Calu3 (cell line): Measurements from ENCODE around the gene PDGFA. TPM values are rescaled to one million over a fixed set of nuclear protein-coding genes. Genes with fewer than 3 reads are reported as not detected.

Source experiments
- BruUV-seq: library from RNA; stranded (reverse); fragments of 400-500 nt; replicated peaks from 2 replicates; lab custom pipeline; 2021; lab: Mats Ljungman, UMichigan
- CTCF ChIA-PET: fragments of 300-600 bp; sonication (Branson Sonifier 250); formaldehyde crosslinking; loops from one replicate; lab custom pipeline; 2022; ENCODE audit warnings: antibody characterized with exemption; lab: Charles Lee
- DNase-seq: peaks from one replicate; pipeline ENCODE4 v3.0.0; 2022
- H3K27ac Mint-ChIP-seq: one replicate; pipeline ENCODE4 v1.8.0; 2022; ENCODE audit warnings: mixed read lengths; ENCODE audit not compliant: unreplicated experiment
- H3K27me3 Mint-ChIP-seq: one replicate; pipeline ENCODE4 v1.8.0; 2022; ENCODE audit warnings: mixed read lengths; ENCODE audit not compliant: unreplicated experiment
- H3K36me3 Mint-ChIP-seq: one replicate; pipeline ENCODE4 v1.8.0; 2022; ENCODE audit warnings: mild to moderate bottlenecking, moderate library complexity, mixed read lengths; ENCODE audit not compliant: insufficient read depth, unreplicated experiment
- H3K4me1 Mint-ChIP-seq: one replicate; pipeline ENCODE4 v1.8.0; 2022; ENCODE audit warnings: mild to moderate bottlenecking, low read depth, mixed read lengths; ENCODE audit not compliant: unreplicated experiment
- H3K4me3 Mint-ChIP-seq: one replicate; pipeline ENCODE4 v1.8.0; 2022; ENCODE audit warnings: mild to moderate bottlenecking, low read depth, moderate library complexity, mixed read lengths; ENCODE audit not compliant: unreplicated experiment
- H3K9me3 Mint-ChIP-seq: one replicate; pipeline ENCODE4 v1.8.0; 2022; ENCODE audit warnings: low read depth, mixed read lengths; ENCODE audit not compliant: unreplicated experiment
- CTCF ChIP-seq: fragments of 200-600 bp; IDR thresholded peaks from one replicate; pipeline ENCODE4 v1.8.0; 2022; ENCODE audit warnings: antibody characterized with exemption; ENCODE audit not compliant: unreplicated experiment
- intact Hi-C: fragments of 100-400 bp; cut with micrococcal nuclease; formaldehyde crosslinking; loops from one replicate; pipeline ENCODE4 v1.10.0; 2022; ENCODE audit not compliant: unreplicated experiment
- total RNA-seq: library from RNA; stranded (reverse); gene quantifications from 2 replicates; pipeline ENCODE4 v1.2.3, GENCODE V29; 2022

Gene PDGFA
- total RNA-seq, 1 experiment from 2014 or later, result 4.5 TPM

- peaks cover 11% of the 10 kb centered on the region for H3K9me3 Mint-ChIP-seq
- no peak overlapping the region for H3K4me3 Mint-ChIP-seq
- CTCF ChIA-PET, result interaction anchor here (2.2 kb wide), 1 partner anchor 24 kb away, joined by 5 read pairs; no protein-coding TSS in a partner anchor
- H3K27me3 Mint-ChIP-seq, result peaks cover 73% of the 10 kb centered on the region
- no peak for TF ChIP-seq CTCF
- no peak for DNase-seq
- no TSS peak for BruUV-seq
- intact Hi-C loops, result no loop called here
- H3K4me1 Mint-ChIP-seq, result peaks cover 8% of the 10 kb centered on the region
- no peak overlapping the region for H3K27ac Mint-ChIP-seq
- H3K36me3 Mint-ChIP-seq, result peaks cover 17% of the 10 kb centered on the region
These were observed 39.6 kb downstream of the PDGFA start for GRCh38 chr7:479948-480499.

GRCh38 chr7:479115-479947 lies 40.3 kb downstream of the PDGFA start:
- intact Hi-C loops, result no loop called here
- no TSS peak for BruUV-seq
- peaks cover 8% of the 10 kb centered on the region for H3K4me1 Mint-ChIP-seq
- peaks cover 73% of the 10 kb centered on the region for H3K27me3 Mint-ChIP-seq
- DNase-seq, result no peak
- CTCF ChIA-PET, result interaction anchor here (2.2 kb wide), 1 partner anchor 24 kb away, joined by 5 read pairs; no protein-coding TSS in a partner anchor
- TF ChIP-seq CTCF, result no peak
- no peak overlapping the region for H3K4me3 Mint-ChIP-seq
- H3K9me3 Mint-ChIP-seq, result peaks cover 11% of the 10 kb centered on the region
- H3K27ac Mint-ChIP-seq, result no peak overlapping the region
- peaks cover 17% of the 10 kb centered on the region for H3K36me3 Mint-ChIP-seq

GRCh38 chr7:477626-478220 lies 41.9 kb downstream of the PDGFA start:
- CTCF ChIA-PET, result no interaction called here
- peak; percentile 38 for DNase-seq
- peaks cover 8% of the 10 kb centered on the region for H3K9me3 Mint-ChIP-seq
- H3K4me1 Mint-ChIP-seq, result peaks cover 8% of the 10 kb centered on the region
- intact Hi-C loops, result no loop called here
- TF ChIP-seq CTCF, result no peak
- peaks cover 65% of the 10 kb centered on the region for H3K27me3 Mint-ChIP-seq
- H3K27ac Mint-ChIP-seq, result no peak overlapping the region
- no peak overlapping the region for H3K4me3 Mint-ChIP-seq
- no TSS peak for BruUV-seq
- H3K36me3 Mint-ChIP-seq, result peaks cover 13% of the 10 kb centered on the region

GRCh38 chr7:476736-477360 lies 42.8 kb downstream of the PDGFA start:
- H3K27ac Mint-ChIP-seq, result no peak overlapping the region
- DNase-seq, result no peak
- H3K9me3 Mint-ChIP-seq, result no peaks in the 10 kb centered on the region
- no peak for TF ChIP-seq CTCF
- H3K4me1 Mint-ChIP-seq, result peaks cover 8% of the 10 kb centered on the region
- H3K27me3 Mint-ChIP-seq, result peaks cover 56% of the 10 kb centered on the region
- intact Hi-C loops, result no loop called here
- CTCF ChIA-PET, result no interaction called here
- peaks cover 12% of the 10 kb centered on the region for H3K36me3 Mint-ChIP-seq
- BruUV-seq, result no TSS peak
- no peak overlapping the region for H3K4me3 Mint-ChIP-seq
